NCI-H146 treated with DMSO at 0.1 percent for 48 hours (cell line): ENCODE results near the gene UNC5A.

Experiments used
- DNase-seq: peaks from one replicate; lab custom pipeline; 2025; ENCODE audit not compliant: unreplicated experiment; lab: John Stamatoyannopoulos, UW

The UNC5A gene

GRCh38 chr5:176844281-176844680 is 33.9 kb downstream of the UNC5A start:
- DNase-seq = no peak

- DNase-seq = no peak
Measured at GRCh38 chr5:176844706-176845391, 34.5 kb downstream of the UNC5A start.

- DNase-seq = no peak
Measured at GRCh38 chr5:176845392-176845713, 35.0 kb downstream of the UNC5A start.

GRCh38 chr5:176846335-176847140 is 36.2 kb downstream of the UNC5A start:
- no peak for DNase-seq

- DNase-seq = no peak
Measured at GRCh38 chr5:176847148-176847547, 36.8 kb downstream of the UNC5A start.

- DNase-seq = no peak
Measured at GRCh38 chr5:176847726-176848290, 37.4 kb downstream of the UNC5A start.

- no peak for DNase-seq
Measured at GRCh38 chr5:176848651-176849050, 38.3 kb downstream of the UNC5A start.

GRCh38 chr5:176849611-176850227 is 39.4 kb downstream of the UNC5A start:
- DNase-seq = no peak

- no peak for DNase-seq
Measured at GRCh38 chr5:176850371-176851245, 40.2 kb downstream of the UNC5A start.

- no peak for DNase-seq
Measured at GRCh38 chr5:176851380-176851779, 41.0 kb downstream of the UNC5A start.

GRCh38 chr5:176851871-176852658 is 41.7 kb downstream of the UNC5A start:
- peak; percentile 67 for DNase-seq

GRCh38 chr5:176853151-176853778 is 42.9 kb downstream of the UNC5A start:
- no peak for DNase-seq

GRCh38 chr5:176854164-176854563 is 43.8 kb downstream of the UNC5A start:
- no peak for DNase-seq

GRCh38 chr5:176855598-176855997 is 45.2 kb downstream of the UNC5A start:
- DNase-seq = no peak

GRCh38 chr5:176856746-176857145 is 46.4 kb downstream of the UNC5A start:
- DNase-seq = no peak

GRCh38 chr5:176857216-176857893 is 47.0 kb downstream of the UNC5A start:
- no peak for DNase-seq

- no peak for DNase-seq
Measured at GRCh38 chr5:176857894-176858273, 47.5 kb downstream of the UNC5A start.

GRCh38 chr5:176859916-176860315 is 49.6 kb downstream of the UNC5A start:
- DNase-seq = no peak

GRCh38 chr5:176860381-176860780 is 50.0 kb downstream of the UNC5A start:
- no peak for DNase-seq
